GM13977 (cell line): Measurements from ENCODE around the gene BBS7.

Experiments
- DNase-seq: peaks from one replicate; pipeline ENCODE4 v3.0.0; 2012; ENCODE audit warnings: low spot score
- in situ Hi-C: fragments of 300-500 bp; cut with MboI; formaldehyde crosslinking; loops from one replicate; pipeline ENCODE4 v1.12.0; 2022; ENCODE audit warnings: low sequenced_read_pairs, low pct_unique_long_range_greater_than_20kb, mixed read lengths, inconsistent platforms; ENCODE audit not compliant: unreplicated experiment
- TF ChIP-seq, protein P1 (sequence below): IDR thresholded peaks from 2 replicates; pipeline ENCODE4 v1.5.1; 2012; ENCODE audit warnings: mild to moderate bottlenecking, control low read depth; ENCODE audit not compliant: insufficient read depth; ENCODE audit errors: extremely low read depth, missing control alignments

Gene BBS7

GRCh38 chr4:121790976-121791375, 79.3 kb downstream of the BBS7 start:
- TF ChIP-seq, protein P1, sequence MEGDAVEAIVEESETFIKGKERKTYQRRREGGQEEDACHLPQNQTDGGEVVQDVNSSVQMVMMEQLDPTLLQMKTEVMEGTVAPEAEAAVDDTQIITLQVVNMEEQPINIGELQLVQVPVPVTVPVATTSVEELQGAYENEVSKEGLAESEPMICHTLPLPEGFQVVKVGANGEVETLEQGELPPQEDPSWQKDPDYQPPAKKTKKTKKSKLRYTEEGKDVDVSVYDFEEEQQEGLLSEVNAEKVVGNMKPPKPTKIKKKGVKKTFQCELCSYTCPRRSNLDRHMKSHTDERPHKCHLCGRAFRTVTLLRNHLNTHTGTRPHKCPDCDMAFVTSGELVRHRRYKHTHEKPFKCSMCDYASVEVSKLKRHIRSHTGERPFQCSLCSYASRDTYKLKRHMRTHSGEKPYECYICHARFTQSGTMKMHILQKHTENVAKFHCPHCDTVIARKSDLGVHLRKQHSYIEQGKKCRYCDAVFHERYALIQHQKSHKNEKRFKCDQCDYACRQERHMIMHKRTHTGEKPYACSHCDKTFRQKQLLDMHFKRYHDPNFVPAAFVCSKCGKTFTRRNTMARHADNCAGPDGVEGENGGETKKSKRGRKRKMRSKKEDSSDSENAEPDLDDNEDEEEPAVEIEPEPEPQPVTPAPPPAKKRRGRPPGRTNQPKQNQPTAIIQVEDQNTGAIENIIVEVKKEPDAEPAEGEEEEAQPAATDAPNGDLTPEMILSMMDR: no peak
- no peak for DNase-seq

GRCh38 chr4:121789960-121790829, 80.1 kb downstream of the BBS7 start:
- in situ Hi-C loops: no loop called here
- DNase-seq: no peak

More at GRCh38 chr4:121790976-121791375, 79.3 kb downstream of the BBS7 start:
- in situ Hi-C loops: no loop called here

DNA sequence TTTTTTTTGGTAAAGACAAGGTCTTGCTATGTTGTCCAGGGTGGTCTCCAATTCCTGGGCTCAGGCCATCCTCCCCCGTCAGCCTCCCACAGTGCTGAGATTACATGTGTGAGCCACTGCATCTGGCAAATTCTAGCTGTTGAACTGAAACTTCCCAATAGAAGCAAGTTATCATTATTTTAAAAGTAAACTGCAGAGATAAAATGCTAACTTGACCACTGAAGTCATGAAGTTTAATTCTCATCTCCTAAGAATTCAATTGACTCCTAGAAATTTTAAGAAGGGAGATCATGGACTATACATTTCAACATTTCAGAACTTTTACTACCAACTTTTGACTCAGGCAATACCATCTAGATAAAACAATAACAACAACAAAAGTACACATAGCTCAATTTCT, 80.8 kb downstream of the BBS7 start:
- TF ChIP-seq, protein P1: no peak
- in situ Hi-C loops: no loop called here
- no peak for DNase-seq

More at GRCh38 chr4:121789960-121790829, 80.1 kb downstream of the BBS7 start:
- TF ChIP-seq, protein P1: no peak

GRCh38 chr4:121788896-121789295, 81.4 kb downstream of the BBS7 start:
- TF ChIP-seq, protein P1: no peak
- DNase-seq: peak; percentile 35
- in situ Hi-C loops: no loop called here

GRCh38 chr4:121786221-121786620, 84.1 kb downstream of the BBS7 start:
- no peak for DNase-seq
- TF ChIP-seq, protein P1: no peak
- in situ Hi-C loops: no loop called here

- in situ Hi-C loops: no loop called here
- TF ChIP-seq, protein P1: no peak
- DNase-seq: no peak
Measured at GRCh38 chr4:121785479-121785878, 84.8 kb downstream of the BBS7 start.
